Tibial nerve (tissue), 4 donors: Measurements from ENCODE around the gene HKDC1.

Experiments
- CTCF ChIP-seq, 5 experiments: fragments of 200-600 bp in 3 of 5; fragments of 450-650 bp in 2 of 5; sonication (generic) in 3 of 5; IDR thresholded peaks; one replicate each; pipeline ENCODE4 v1.5.1; 2016 to 2019; ENCODE audit warnings: antibody characterized with exemption in 5 of 5, mild to moderate bottlenecking in 3 of 5, moderate library complexity in 2 of 5
- EP300 ChIP-seq, 2 donors: sonication (generic); formaldehyde crosslinking; IDR thresholded peaks; one replicate each; pipeline ENCODE4 v1.6.1; 2017; ENCODE audit warnings: antibody characterized with exemption in 2 of 2, mild to moderate bottlenecking in 1 of 2
- POLR2A ChIP-seq, 2 donors: fragments of 450-650 bp; IDR thresholded peaks; one replicate each; pipeline ENCODE4 v1.6.1; 2017; ENCODE audit warnings: antibody characterized with exemption in 2 of 2, mild to moderate bottlenecking in 2 of 2, moderate library complexity in 2 of 2

DNA sequence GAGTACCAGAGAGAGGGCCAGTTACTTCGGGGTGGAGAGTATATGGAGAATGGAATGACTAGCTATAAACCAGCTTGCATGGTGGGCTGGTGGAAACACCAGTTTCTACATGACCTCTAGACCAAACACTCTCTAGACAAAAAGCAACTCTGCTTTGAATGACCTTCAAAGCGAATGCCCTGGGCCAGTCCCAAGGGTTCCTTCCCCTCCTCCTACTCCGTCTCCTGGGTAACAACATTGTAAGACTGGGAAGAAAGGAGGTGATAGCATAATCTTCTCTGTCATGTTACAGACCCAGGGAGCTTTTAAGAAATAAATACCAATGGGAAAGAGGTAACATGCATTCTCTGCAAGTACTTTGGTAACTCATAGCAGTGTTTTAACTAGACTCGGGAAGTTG, 65.6 kb downstream of the HKDC1 start:
- TF ChIP-seq CTCF (IDR thresholded peaks at IDR 0.05) (no peak), POLR2A (IDR thresholded peaks at IDR 0.05) (no peak), EP300 (IDR thresholded peaks at IDR 0.05) (no peak)
